HG03520 (cell line): Measurements from ENCODE around the gene NUTM2A.
"Not testable (repeated sequence)": the region's sequence is repeated elsewhere in the genome, so short reads cannot be mapped to it uniquely, and the experiment has no call there.

Experiments
- ATAC-seq: cut with Tn5 transposase; IDR thresholded peaks from one replicate; pipeline ENCODE4 v1.9.1; 2021; ENCODE audit warnings: mild to moderate bottlenecking, moderate library complexity; ENCODE audit not compliant: unreplicated experiment

Gene NUTM2A, protein sequence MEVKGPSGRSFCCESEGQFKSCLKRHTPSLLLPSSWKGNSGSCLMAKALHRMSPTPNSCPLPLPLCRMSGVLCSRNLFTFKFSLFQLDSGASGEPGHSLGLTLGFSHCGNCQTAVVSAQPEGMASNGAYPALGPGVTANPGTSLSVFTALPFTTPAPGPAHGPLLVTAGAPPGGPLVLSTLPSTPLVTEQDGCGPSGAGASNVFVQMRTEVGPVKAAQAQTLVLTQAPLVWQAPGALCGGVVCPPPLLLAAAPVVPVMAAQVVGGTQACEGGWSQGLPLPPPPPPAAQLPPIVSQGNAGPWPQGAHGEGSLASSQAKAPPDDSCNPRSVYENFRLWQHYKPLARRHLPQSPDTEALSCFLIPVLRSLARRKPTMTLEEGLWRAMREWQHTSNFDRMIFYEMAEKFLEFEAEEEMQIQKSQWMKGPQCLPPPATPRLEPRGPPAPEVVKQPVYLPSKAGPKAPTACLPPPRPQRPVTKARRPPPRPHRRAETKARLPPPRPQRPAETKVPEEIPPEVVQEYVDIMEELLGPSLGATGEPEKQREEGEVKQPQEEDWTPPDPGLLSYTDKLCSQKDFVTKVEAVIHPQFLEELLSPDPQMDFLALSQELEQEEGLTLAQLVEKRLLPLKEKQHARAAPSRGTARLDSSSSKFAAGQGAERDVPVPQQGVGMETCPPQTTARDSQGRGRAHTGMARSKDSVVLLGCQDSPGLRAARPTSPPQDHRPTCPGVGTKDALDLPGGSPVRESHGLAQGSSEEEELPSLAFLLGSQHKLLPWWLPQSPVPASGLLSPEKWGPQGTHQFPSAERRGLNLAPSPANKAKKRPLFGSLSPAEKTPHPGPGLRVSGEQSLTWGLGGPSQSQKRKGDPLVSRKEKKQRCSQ

GRCh38 chr10:87225148-87225547, at the start of gene NUTM2A:
NUTM2A (plus strand) TSS chr10:87225448; CDS start chr10:87225831, 383 bp downstream.
- not testable (repeated sequence) for ATAC-seq

DNA sequence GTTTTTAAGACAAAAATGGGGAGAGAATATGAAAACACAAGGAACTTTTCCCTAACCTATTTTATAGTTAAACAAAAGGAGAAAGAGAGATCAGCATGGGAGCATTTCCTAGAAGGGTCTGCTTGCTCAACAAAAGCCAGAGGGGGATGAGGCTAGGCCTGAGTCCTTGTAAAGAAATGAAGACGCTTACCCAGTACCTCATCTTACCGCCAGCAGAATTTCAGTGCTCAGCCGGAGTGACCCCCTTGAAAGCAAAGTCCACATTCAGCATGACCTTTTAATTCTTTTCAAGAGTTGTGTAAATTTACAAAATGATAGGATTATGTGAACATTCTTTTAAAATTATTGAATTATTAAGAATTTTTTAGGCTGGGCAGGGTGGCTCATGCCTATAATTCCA, 47.7 kb upstream of the NUTM2A start:
- ATAC-seq, result not testable (repeated sequence)

DNA sequence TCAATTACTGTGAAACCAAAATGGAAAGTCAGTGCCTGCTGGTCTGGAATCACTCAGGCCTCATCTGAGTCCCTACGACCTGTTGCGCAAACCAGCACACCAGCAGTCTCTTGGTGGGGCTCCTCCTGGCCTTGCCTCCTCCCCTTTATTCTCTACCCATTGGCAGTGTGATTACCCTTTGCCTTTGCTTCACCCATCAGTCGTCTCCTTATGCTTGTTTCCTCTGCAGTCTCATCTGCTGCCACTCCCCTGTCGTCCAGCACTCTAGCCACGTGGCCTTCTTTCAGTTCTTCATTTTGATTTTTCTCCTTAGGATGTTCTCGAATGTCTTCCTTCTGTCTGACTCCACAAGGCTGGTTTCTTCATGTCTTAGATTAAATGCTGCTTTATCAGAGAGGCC, 40.8 kb upstream of the NUTM2A start:
- ATAC-seq, result not testable (repeated sequence)

DNA sequence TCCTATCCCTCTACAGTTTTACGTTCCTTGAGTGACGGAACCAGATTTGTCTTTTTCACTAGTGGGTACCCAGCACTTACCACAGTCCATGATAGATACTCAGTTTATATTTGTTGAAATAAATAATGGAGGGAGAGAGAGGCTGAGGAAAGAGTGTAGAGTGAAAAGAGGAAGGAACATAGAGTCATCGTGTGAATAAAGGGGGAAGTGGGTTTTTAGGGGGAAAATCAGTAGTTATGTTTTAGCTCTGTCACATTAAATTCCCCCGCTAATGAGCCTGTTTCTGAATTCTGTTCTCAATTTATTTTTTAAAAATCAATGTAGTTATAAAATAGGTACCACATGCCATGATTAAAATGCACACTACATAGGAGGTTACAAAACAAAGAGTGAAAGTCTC, 39.2 kb upstream of the NUTM2A start:
- ATAC-seq, result not testable (repeated sequence)

DNA sequence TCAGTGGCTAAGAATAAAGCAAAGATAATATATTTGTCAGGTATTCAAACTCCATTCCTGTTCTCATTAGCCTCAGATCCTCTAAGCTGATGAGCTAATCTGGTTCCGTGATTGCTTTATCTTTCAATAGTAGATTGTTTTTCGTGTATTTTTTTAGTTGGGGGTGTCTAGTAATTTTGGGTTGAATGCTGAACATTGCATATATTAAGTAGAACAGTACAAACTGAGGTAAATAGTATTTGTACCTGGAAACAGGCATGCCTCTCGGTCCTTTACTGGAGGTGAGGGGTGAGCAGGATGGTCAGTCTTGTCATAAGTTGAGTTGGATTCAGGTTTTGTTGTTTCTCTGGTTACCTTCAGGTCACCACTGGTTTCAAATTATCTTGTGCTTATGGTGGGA, 37.7 kb upstream of the NUTM2A start:
- ATAC-seq, result not testable (repeated sequence)

- not testable (repeated sequence) for ATAC-seq
These were observed 33.4 kb upstream of the NUTM2A start for GRCh38 chr10:87191841-87192240.

DNA sequence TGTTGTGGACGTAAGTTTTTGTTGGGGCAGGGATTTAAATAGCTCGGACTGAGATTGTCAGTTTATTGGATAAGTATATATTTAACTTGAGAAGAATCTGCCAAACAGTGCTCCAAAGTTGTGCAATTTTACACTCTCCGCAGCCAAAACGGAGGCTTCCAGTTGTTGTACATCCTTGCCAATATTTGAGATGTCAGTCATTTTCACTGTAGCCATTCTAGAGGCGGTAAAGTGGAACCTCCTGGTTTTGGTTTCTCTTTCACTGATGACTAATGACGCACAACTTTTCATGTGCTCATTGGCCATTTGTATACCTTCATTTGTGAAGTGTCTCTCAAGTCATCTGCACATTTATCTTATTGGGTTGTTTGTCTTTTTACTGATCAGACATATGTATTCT, 24.3 kb upstream of the NUTM2A start:
- peak; percentile 63 for ATAC-seq

DNA sequence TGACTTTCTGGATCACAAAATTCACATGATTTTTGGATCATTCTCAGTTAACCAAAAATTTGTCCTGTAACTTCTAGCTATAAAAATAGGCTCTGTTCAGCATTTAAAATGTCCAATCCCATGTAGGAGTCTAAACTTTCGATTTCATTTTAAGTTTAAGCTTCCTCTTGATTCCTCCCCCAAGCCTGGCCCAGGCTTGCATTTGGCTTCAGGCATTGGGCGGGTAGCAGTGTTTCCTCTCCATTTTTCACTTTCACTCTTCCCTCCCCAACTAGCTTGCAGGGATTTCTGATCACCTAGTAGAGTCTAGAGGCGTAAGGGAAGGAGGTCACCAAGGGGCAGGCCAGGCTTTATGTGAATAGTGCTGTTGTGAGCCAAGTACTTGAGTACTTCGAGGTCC, 20.4 kb upstream of the NUTM2A start:
- ATAC-seq, result not testable (repeated sequence)

GRCh38 chr10:87206922-87207321, 18.3 kb upstream of the NUTM2A start:
- ATAC-seq, result not testable (repeated sequence)

GRCh38 chr10:87210309-87210708, 14.9 kb upstream of the NUTM2A start:
- ATAC-seq, result not testable (repeated sequence)

- ATAC-seq, result not testable (repeated sequence)
These were observed 13.4 kb upstream of the NUTM2A start for GRCh38 chr10:87211848-87212247.

GRCh38 chr10:87213150-87213765, 12.0 kb upstream of the NUTM2A start:
- not testable (repeated sequence) for ATAC-seq

DNA sequence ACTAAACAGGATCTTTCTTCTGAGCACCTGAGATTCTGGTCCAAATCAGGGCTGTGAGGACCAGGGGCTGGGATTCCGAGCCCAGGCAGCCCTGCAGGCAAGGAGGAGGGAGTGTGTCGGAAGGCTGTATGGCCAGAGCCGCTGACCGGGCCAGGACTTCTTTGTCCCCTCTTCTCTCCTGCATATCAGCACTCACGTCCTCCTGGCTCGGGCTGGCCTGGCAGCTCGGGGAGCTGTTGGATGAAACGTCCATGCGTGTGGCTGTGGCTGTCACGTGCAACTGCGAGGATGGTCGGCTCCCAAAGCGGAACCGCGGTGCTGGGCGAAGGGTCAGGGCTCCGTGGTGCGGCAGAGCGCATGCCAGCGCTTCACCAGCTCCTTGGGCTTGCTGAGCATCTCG, 11.4 kb upstream of the NUTM2A start:
- not testable (repeated sequence) for ATAC-seq

GRCh38 chr10:87216120-87216519, 9.1 kb upstream of the NUTM2A start:
- not testable (repeated sequence) for ATAC-seq

GRCh38 chr10:87219370-87219769, 5.9 kb upstream of the NUTM2A start:
- ATAC-seq, result not testable (repeated sequence)

DNA sequence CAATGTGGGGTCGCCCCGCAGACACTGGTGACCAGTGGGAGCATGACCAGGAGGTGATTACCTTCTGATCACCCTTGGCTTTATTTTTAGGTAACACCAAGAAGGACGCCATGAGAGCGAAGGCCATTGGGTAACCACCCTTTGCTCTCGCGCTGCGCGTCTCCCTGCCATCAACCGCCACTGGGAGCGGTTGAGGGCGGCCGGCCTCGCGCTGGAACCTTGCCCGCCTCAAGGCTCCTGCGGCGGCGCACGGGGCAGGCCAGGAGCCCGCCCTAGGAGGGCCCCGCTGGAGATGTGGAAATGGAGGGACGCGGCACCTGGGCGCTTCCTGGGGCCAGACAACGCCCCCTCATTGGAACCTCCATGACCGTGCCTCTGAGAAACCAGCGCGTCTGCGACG, 2.5 kb upstream of the NUTM2A start:
- ATAC-seq, result not testable (repeated sequence)

DNA sequence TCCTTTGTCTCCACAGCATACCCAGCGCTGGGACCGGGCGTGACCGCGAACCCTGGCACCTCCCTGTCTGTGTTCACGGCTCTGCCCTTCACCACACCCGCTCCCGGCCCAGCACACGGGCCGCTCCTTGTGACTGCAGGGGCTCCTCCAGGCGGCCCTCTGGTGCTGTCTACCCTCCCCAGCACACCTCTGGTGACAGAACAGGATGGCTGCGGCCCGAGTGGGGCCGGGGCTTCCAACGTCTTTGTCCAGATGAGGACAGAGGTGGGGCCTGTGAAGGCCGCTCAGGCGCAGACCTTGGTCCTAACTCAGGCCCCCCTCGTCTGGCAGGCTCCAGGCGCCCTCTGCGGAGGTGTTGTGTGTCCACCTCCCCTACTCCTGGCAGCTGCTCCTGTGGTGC, 3.0 kb downstream of the NUTM2A start:
- ATAC-seq, result not testable (repeated sequence)

- not testable (repeated sequence) for ATAC-seq
These were observed 4.0 kb downstream of the NUTM2A start for GRCh38 chr10:87229211-87229610.

GRCh38 chr10:87234854-87235253, 9.6 kb downstream of the NUTM2A start:
- ATAC-seq, result not testable (repeated sequence)

DNA sequence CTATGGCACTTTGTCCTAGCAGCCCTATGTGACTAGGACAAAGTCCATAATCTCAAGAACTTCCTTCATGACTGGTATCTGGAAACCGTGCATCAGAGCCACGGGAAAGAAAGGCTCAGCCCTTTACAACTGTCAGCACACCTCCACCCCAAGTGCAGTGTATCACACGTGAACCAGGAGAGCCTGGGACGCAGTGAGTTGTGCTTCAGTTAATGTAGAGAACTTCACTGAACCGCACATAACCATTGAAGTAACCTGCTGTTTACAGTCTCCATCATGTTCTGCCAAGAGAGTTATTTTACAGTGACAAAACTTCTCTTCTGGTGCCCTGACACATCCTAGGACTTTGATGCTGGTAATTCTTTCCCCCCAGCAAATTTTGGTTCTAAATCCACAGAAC, 12.0 kb downstream of the NUTM2A start:
- not testable (repeated sequence) for ATAC-seq

GRCh38 chr10:87239346-87239808, 14.1 kb downstream of the NUTM2A start:
- ATAC-seq, result not testable (repeated sequence)
